K562 (cell line): ENCODE results near the gene IDH2. TPM values are rescaled to one million over a fixed set of nuclear protein-coding genes. Genes with fewer than 3 reads are reported as not detected.

Source experiments
- ARID1B ChIP-seq: fragments of 450-650 bp; IDR thresholded peaks from 2 replicates; pipeline ENCODE4 v1.6.1; 2016; ENCODE audit warnings: antibody characterized with exemption, mild to moderate bottlenecking, inconsistent platforms
- BCOR ChIP-seq: fragments of 450-650 bp; IDR thresholded peaks from 2 replicates; pipeline ENCODE4 v1.6.1; 2016
- CBFA2T3 ChIP-seq: fragments of 450-650 bp; IDR thresholded peaks from 2 replicates; pipeline ENCODE4 v1.6.1; 2017
- COPS2 ChIP-seq: fragments of 450-650 bp; conservative IDR thresholded peaks from 2 replicates; pipeline ENCODE4 v1.6.1; 2016; ENCODE audit warnings: mild to moderate bottlenecking, moderate library complexity
- DACH1 ChIP-seq: fragments of 450-650 bp; IDR thresholded peaks from 2 replicates; pipeline ENCODE4 v1.6.1; 2018; ENCODE audit not compliant: partially characterized antibody
- ELK1 ChIP-seq: sonication (generic); formaldehyde crosslinking; IDR thresholded peaks from 2 replicates; pipeline ENCODE4 v1.8.1; 2022; ENCODE audit warnings: missing genetic modification reagents
- FOXK2 ChIP-seq, 2 experiments: fragments of 450-650 bp; IDR thresholded peaks in 1 of 2; conservative IDR thresholded peaks in 1 of 2; 2 replicates each; pipeline ENCODE4 v1.6.1; 2016; ENCODE audit warnings: low read depth in 2 of 2, mild to moderate bottlenecking in 1 of 2
- NKRF ChIP-seq: fragments of 450-650 bp; IDR thresholded peaks from 2 replicates; pipeline ENCODE4 v1.6.1; 2016; ENCODE audit warnings: borderline replicate concordance
- PRDM10 ChIP-seq: fragments of 450-650 bp; IDR thresholded peaks from 2 replicates; pipeline ENCODE4 v1.6.1; 2018; ENCODE audit not compliant: partially characterized antibody
- TAL1 ChIP-seq: fragments of 450-650 bp; IDR thresholded peaks from 2 replicates; pipeline ENCODE4 v1.6.1; 2016; ENCODE audit warnings: mild to moderate bottlenecking
- UBTF ChIP-seq, 2 experiments: IDR thresholded peaks; 2 replicates each; pipeline ENCODE4 v1.6.1; 2012; ENCODE audit warnings: improper control_type of control experiment in 2 of 2, low read depth in 2 of 2, low read length in 2 of 2, borderline replicate concordance in 1 of 2
- ZBTB11 ChIP-seq, 3 experiments: fragments of 200-800 bp in 1 of 3; fragments of 250-450 bp in 1 of 3; fragments of 450-650 bp in 1 of 3; sonication (Bioruptor Pico) in 1 of 3; sonication (Bioruptor generic) in 1 of 3; formaldehyde crosslinking in 1 of 3; IDR thresholded peaks; 2 replicates each; pipeline versions ENCODE4 v1.6.1 to v1.8.0; 2016 to 2022; ENCODE audit warnings: mild to moderate bottlenecking in 2 of 3, missing genetic modification characterization in 2 of 3, missing compliant biosample characterization in 1 of 3, moderate library complexity in 1 of 3
- ZEB2 ChIP-seq: fragments of 450-650 bp; IDR thresholded peaks from 2 replicates; pipeline ENCODE4 v1.6.1; 2016
- ZNF644 ChIP-seq: fragments of 200-800 bp; sonication (Bioruptor generic); IDR thresholded peaks from 2 replicates; pipeline ENCODE4 v1.6.1; 2016; ENCODE audit warnings: low read depth, missing genetic modification characterization, missing compliant biosample characterization
- polyA plus RNA-seq, 8 experiments: library from polyadenylated mRNA; depleted of rRNA in 4 of 8; stranded (reverse) in 5 of 8; unstranded in 3 of 8; fragments of >200 nt; fragmentation: Nextera tagmentation in 2 of 8; fragmentation: Illumina TruSeq in 1 of 8; extraction: Ambion mirVana in 2 of 8; extraction: Trizol in 1 of 8; gene quantifications; 2 replicates each; pipeline versions ENCODE4 v1.2.1 to v1.2.3, GENCODE V29; 2011 to 2014; ENCODE audit warnings: inconsistent platforms in 1 of 8, missing spikeins in 1 of 8
- total RNA-seq, 7 experiments: library from RNA; depleted of rRNA in 6 of 7; stranded (reverse); fragments of >200 nt in 6 of 7; fragmentation: Illumina TruSeq in 2 of 7; extraction: Trizol in 2 of 7; gene quantifications; 2 replicates each; pipeline versions ENCODE4 v1.2.1 to v1.2.3, GENCODE V29; 2011 to 2021; ENCODE audit warnings: low replicate concordance in 1 of 7

The IDH2 gene
- total and polyA plus RNA-seq, 9 of the 15 experiments (the other 6 are each of a cell fraction or from before 2014, with no cell fraction given) = 0.70 to 99.9 (median 59.2) TPM

GRCh38 chr15:90062023-90062442, 40.2 kb downstream of the IDH2 start (continued):
- TF ChIP-seq UBTF (IDR thresholded peaks at IDR 0.05; ENCODE audit: borderline replicate concordance in 1 of 2, low read depth in 2 of 2, low read length in 2 of 2) = 0 out of 4 replicates have a peak, but pooled peaks of 1 of the 2 experiments have one; percentile 25
- TF ChIP-seq CBFA2T3 = peak; percentile 71
- TF ChIP-seq NKRF = peak; percentile 61; the same call in 1 of the 2 replicates
- TF ChIP-seq TAL1 = peak; percentile 33; the same call in 1 of the 2 replicates
- TF ChIP-seq ZEB2 = peak; percentile 69; the same call in 1 of the 2 replicates
- no peak for TF ChIP-seq ZNF644 (tag)
- TF ChIP-seq DACH1 = peak; percentile 76
- TF ChIP-seq ARID1B = peak; percentile 77
- peak; percentile 75 for TF ChIP-seq PRDM10
- peak in 1 of 3 experiments; percentile 13; a peak in 2 of 6 replicates for TF ChIP-seq ZBTB11 (CRISPR knock-in tag; IDR thresholded peaks at IDR 0.05)
- no peak for TF ChIP-seq ELK1
- TF ChIP-seq BCOR = peak; percentile 80; the same call in 1 of the 2 replicates
- no peak for TF ChIP-seq COPS2
- TF ChIP-seq FOXK2 (conservative IDR thresholded peaks at IDR 0.05 in 1 of 2, IDR thresholded peaks at IDR 0.05 in 1 of 2; ENCODE audit: low read depth in 2 of 2) = peak; percentile 67 to 82; a peak in 3 of 4 replicates
